Upper lobe of left lung (tissue), 4 donors: Measurements from ENCODE around the gene BAD.

ENCODE experiments used
- EP300 ChIP-seq, 4 donors: sonication (generic); formaldehyde crosslinking; IDR thresholded peaks; one replicate each; pipeline ENCODE4 v1.5.1; 2017; ENCODE audit warnings: antibody characterized with exemption in 4 of 4, control low read depth in 2 of 4
- POLR2A ChIP-seq, 4 donors: fragments of 450-650 bp; IDR thresholded peaks; one replicate each; pipeline ENCODE4 v1.5.1; 2016 to 2017; ENCODE audit warnings: antibody characterized with exemption in 4 of 4, mild to moderate bottlenecking in 2 of 4
- TF ChIP-seq, protein P1 (sequence below), 6 experiments: fragments of 450-650 bp in 4 of 6; fragments of 200-600 bp in 2 of 6; sonication (generic) in 2 of 6; IDR thresholded peaks; one replicate each; pipeline ENCODE4 v1.5.1; 2016 to 2019; ENCODE audit warnings: antibody characterized with exemption in 6 of 6

DNA sequence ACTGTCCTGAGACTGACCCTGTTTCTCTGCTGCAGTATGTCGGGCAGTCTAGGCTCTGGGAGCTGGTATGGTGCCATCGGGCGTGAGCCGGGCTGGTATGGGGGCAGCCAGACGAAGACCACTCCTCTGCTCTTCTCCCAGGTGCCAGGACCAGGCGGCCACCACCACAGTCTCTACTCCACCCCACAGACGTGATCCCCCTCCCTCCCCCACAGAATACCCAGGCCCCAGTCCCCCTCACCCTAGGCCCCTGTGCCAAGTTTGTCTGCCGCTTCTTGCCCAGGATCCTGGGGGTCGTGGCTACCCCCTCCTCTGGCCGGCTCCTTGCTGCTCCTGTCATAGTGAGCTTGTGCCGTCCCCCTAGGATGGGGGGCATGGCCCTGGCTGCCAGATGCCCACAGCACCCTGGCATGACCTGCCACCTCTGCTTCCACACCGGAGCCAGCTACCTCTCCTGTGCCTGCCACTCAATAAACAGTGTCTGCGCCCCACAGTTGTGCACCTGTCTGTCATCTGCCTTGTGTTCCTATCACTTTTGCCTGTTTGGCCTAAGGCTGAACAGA, 4.6 kb upstream of the BAD start:
- TF ChIP-seq, protein P1, sequence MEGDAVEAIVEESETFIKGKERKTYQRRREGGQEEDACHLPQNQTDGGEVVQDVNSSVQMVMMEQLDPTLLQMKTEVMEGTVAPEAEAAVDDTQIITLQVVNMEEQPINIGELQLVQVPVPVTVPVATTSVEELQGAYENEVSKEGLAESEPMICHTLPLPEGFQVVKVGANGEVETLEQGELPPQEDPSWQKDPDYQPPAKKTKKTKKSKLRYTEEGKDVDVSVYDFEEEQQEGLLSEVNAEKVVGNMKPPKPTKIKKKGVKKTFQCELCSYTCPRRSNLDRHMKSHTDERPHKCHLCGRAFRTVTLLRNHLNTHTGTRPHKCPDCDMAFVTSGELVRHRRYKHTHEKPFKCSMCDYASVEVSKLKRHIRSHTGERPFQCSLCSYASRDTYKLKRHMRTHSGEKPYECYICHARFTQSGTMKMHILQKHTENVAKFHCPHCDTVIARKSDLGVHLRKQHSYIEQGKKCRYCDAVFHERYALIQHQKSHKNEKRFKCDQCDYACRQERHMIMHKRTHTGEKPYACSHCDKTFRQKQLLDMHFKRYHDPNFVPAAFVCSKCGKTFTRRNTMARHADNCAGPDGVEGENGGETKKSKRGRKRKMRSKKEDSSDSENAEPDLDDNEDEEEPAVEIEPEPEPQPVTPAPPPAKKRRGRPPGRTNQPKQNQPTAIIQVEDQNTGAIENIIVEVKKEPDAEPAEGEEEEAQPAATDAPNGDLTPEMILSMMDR (IDR thresholded peaks at IDR 0.05) = no peak
- TF ChIP-seq POLR2A (IDR thresholded peaks at IDR 0.05) (no peak), EP300 (IDR thresholded peaks at IDR 0.05) (no peak)
